HG02571 (cell line): Measurements from ENCODE around the gene DOK3.

Experiments used
- ATAC-seq: cut with Tn5 transposase; IDR thresholded peaks from one replicate; pipeline ENCODE4 v1.9.1; 2021; ENCODE audit warnings: mild to moderate bottlenecking, moderate library complexity; ENCODE audit not compliant: unreplicated experiment

Gene DOK3

GRCh38 chr5:177484902-177485549 lies 24.6 kb downstream of the DOK3 start:
- no peak for ATAC-seq

GRCh38 chr5:177483994-177484901 lies 25.4 kb downstream of the DOK3 start:
- ATAC-seq: no peak

DNA sequence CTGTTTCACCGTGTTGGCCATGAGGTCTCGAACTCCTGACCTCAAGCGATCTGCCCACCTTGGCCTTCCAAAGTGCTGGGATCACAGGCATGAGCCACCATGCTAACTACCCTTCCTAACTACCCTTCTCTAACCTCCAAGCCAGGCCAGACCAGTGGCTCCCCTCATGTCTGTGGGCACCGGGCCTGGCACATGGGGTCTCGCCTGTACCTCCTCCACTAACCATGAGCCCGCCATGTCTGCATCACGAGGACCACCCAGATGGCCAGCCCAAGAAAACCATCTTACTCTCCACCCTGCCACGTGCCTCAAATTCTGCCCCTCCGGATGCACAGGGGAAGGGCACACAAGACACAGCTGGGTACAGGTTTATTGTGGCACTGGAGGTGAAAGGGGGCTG lies 26.6 kb downstream of the DOK3 start:
- ATAC-seq: no peak

DNA sequence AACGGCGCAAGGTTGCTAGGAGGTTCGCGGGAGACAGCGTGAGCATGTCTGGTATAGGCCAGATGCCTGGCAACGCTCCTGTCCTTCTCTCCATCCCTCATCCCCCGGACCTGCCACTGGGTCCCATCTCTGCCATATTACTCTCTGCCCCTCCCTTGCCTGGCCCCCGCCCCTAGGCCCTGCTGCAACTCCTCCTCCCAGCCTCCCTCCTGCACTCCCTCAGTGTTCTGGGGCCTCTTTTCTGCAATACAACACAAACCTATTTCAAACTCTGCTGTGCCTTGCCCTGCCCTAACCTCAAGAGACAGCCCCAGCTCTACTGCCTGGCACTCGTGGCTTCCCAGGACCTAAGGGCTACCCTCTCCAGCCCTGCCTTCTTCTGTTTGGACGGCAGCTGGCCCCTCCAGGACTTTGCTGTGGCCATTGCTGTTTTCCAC lies 27.2 kb downstream of the DOK3 start:
- no peak for ATAC-seq

DNA sequence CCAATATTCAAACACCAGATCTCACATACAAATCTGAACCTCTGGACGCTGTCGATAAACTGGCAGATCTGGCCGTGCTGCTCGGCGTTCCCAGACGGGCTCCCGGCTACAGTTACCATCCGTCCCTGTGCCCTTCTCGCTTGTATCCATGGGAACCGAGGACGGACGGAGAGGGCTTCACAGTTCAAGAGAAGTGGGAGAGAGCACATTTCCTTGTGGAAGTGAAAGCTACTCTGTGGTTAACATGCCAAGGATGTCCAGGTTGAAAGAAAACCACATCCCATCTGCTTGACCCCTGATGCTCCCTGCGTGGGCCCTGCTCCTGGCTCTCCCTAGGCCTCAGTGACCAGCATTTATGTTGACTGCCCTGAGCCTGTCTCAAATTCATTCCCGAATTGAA lies 29.9 kb downstream of the DOK3 start:
- ATAC-seq: no peak

- ATAC-seq: no peak
Measured at GRCh38 chr5:177478711-177479646, 30.6 kb downstream of the DOK3 start.

DNA sequence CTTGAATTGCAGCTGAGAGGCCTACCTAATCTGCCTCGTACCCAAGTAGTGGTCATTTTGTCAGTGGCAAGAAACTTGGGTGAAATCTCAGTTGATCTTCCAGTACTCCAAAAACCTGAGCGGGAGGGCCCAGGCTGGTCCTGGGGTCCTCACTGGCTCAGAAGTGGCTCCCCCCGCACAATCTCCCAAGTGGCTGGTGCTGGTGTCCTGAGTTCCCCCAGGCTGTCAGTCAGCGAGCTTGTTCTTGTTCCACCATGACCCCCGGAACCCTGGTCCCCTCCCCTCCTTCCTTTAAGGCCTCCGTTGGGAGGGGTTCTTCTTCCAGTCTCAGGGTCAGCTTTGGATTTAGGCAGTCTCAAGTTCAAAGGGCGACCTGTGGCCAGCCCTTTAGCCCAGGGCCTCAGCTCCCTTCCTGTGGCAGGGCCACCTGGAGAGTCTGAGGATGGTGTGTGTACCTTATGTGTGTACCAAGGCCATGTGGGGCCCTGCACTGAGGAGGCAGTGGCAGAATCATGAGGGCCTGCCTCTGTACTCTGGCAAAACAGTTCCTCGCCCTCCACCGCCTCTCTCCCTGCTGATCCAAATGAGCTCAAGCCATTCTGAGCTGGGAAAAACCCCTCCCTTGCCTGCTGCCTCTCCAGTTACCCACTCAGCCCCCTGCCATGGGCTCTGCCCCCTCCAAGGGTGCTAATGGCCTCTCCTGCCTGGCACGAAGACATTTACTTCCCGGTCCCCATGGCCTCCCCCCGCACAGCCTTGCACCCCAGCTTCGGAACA lies 31.7 kb downstream of the DOK3 start:
- ATAC-seq: no peak

GRCh38 chr5:177476531-177477233 lies 32.9 kb downstream of the DOK3 start:
- ATAC-seq: no peak

GRCh38 chr5:177475563-177476427 lies 33.8 kb downstream of the DOK3 start:
- ATAC-seq: no peak

DNA sequence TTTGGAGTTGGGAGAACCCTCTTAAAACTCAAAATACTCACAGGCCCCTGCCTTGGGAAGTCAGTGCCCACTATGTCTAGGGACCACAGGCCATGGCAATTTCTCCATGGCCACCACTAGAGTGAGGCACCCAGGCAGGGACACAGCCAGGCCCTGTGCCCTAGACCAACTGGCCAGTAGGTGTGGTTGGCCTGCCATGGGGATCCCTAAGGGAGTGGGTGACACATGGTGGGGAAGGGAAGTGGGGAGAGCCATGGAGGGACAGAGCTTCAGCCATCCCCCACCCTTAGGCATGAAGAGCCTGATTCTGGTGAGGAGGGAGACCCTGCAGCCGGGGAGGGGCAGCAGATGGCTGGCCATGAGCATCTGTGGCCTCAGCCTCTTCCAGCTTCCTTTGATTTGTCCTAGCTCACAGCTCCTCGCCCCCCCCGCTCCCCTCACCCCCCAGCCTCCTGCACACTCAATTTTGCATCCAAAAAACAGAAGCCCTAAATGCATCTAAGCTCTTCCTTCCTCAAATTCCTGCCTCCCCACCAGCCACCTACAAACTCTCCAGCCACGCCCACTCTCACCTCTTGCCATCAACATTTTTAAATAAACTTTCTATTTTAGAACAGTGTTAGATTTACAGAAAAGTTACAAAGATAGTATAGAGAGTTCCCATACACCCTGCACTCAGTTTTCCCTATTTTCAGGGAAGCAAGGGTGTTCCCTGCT lies 34.6 kb downstream of the DOK3 start:
- ATAC-seq: no peak

DNA sequence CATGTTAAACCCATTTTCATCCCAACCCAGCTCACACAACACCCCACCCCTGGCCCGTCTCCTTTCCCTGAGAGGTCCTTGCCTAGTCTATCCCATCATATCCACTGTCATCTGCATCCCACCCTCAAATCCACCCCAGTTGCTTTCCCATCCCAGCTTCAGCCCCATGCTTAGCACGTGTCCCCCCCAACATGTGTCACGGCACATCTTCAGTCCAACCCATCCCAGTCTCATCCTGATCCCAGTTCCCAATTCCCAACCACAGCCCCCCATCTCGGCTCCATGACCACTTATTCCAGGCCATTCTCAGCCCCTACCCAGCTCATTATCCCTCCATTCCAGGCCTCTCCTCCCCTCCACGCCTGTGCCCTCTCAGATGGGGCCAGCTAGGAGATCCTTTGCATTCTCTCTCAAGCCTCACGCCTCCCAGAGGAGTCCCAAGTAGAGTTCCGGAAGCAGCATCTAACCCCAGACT lies 35.6 kb downstream of the DOK3 start:
- no peak for ATAC-seq

DNA sequence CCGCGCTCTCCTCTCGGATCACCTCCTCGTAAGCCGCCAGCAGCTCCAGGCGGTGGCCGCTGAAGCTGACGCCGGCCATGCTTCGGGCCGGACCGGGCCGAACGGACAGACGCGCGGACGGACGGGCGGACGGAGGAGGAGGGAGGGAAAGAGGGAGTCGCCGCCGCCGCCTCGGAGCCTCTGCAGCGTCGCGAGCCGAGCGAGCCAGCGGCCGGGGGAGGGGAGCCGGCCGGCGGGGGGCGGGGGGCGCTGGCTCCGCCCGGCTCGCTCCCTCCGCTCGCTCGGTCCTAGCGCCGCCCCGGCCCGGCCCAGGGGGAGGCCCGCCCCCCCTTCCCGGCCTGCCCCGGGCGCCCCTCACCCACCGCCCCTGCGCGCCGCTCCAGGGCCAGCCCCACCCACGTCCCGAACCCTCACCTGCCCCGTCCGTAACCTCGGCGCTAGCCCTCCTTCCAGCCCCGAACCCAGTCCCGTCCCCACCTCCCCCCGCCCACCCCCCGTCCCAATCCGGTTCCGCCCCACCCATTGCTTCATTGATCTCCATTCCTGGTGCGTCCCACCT lies 36.1 kb downstream of the DOK3 start, which contains the start of gene DBN1:
DBN1 (minus strand) TSS at position 192 of the 559 bp plus-strand sequence; CDS start at position 79, 113 bp downstream.
- ATAC-seq: no peak

DNA sequence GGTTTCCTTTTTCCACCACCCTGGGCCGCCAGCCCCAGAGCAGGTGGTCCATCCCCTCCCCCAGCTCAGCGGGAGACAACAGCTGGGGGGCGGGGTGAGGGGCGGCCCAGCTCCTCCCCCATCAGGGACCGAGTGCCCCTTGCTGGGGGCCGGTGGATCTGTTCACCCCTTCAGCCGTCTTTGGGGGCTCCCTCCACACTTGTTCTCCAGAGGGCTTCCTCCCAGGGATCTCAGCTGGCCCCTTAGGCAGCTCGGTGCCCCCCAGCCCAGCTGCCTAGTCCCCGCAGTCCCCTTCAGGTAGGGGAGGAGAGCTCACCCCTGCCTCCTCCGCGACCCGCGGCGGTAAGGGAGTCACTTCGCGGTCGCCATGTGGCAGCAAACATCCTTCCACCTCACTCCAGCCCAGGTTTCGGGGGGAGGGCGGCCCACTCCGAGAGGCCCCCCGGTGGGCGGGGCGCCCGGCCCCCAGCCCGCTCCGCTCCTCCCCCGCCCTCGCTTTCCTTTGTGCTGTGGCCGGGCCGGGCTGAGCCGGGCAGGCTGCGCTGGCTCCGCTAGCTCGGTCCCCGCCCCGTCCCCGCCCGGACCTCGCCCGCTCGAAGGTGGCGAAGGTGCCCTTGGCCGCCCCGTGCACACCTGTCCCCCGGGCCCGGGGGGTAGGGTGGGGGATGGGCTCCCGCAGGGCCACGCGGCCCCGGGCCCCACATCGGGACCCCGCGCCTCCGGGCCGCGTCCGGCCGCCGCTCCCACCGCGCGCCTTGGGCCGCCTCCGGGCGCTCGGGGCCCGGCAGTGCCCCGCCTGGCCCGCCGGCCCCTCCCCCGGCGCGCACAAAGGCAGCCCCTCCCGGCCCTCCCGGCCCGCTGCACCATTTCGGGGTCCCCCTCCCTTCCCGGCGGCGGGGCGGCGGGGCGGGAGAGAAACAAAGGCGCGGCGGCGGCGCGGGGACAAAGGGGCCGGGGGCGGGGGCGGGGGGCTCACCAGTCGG lies 36.9 kb downstream of the DOK3 start:
- no peak for ATAC-seq

- ATAC-seq: no peak
Measured at GRCh38 chr5:177471610-177472356, 37.8 kb downstream of the DOK3 start.

- ATAC-seq: no peak
Measured at GRCh38 chr5:177470759-177471536, 38.7 kb downstream of the DOK3 start.
